Adrenal gland (tissue), 12 donors: Measurements from ENCODE around the gene GAL3ST3. TPM values are rescaled to one million over a fixed set of nuclear protein-coding genes. Genes with fewer than 3 reads are reported as not detected.
"Not testable (repeated sequence)": the region's sequence is repeated elsewhere in the genome, so short reads cannot be mapped to it uniquely, and the experiment has no call there.

Experiments
- DNase-seq, 7 donors: peaks; one replicate each; pipeline ENCODE4 v3.0.0-alpha.2; 2019 to 2020
- H3K27ac ChIP-seq, 5 donors: fragments of 200-600 bp; sonication (generic) in 4 of 5; 1 replicate in 3 of 5; 2 replicates in 2 of 5; pipeline versions ENCODE4 v1.5.1 to v1.8.0; 2016 to 2020; ENCODE audit warnings: mild to moderate bottlenecking in 1 of 5
- H3K27me3 ChIP-seq: fragments of 200-600 bp; 2 replicates; pipeline ENCODE4 v1.8.0; 2021
- H3K36me3 ChIP-seq, 2 donors: fragments of 200-600 bp; replicated peaks in 1 of 2; 1 replicate in 1 of 2; 2 replicates in 1 of 2; pipeline versions ENCODE4 v1.5.1 to v1.8.0; 2018 to 2022
- H3K4me1 ChIP-seq, 2 donors: fragments of 200-600 bp; replicated peaks in 1 of 2; 1 replicate in 1 of 2; 2 replicates in 1 of 2; pipeline versions ENCODE4 v1.5.1 to v1.8.0; 2018 to 2021
- H3K4me3 ChIP-seq, 4 donors: fragments of 200-600 bp; sonication (generic) in 3 of 4; one replicate each; pipeline ENCODE4 v1.5.1; 2016 to 2018
- H3K9me3 ChIP-seq, 3 donors: fragments of 200-600 bp; sonication (generic) in 1 of 3; replicated peaks in 1 of 3; 1 replicate in 2 of 3; 2 replicates in 1 of 3; pipeline versions ENCODE4 v1.5.1 to v1.8.0; 2016 to 2021
- POLR2A ChIP-seq, 2 donors: fragments of 450-650 bp; IDR thresholded peaks; one replicate each; pipeline ENCODE4 v1.6.1; 2017; ENCODE audit warnings: antibody characterized with exemption in 2 of 2, mild to moderate bottlenecking in 2 of 2, moderate library complexity in 1 of 2
- WGBS, 4 donors: extraction: QIAGEN DNeasy Blood & Tissue Kit in 2 of 4; methylation state at CpG; one replicate each; pipeline versions ENCODE4 v1.1.5 to v1.1.7; 2013 to 2017; 5-methylcytosine and 5-hydroxymethylcytosine counted together
- intact Hi-C, 2 donors: fragments of 100-400 bp; cut with DNase I; formaldehyde crosslinking; loops; one replicate each; pipeline versions ENCODE4 v1.14.1 to v1.15.0; 2022 to 2023
- polyA plus RNA-seq, 3 donors: library from polyadenylated mRNA; stranded (reverse); fragments of 200-250 nt in 2 of 3; fragments of 350-450 nt in 1 of 3; fragmentation: Illumina TruSeq in 1 of 3; extraction: RNeasy Lipid Tissue Mini Kit (QIAGEN cat#74804) in 1 of 3; gene quantifications; one replicate each; pipeline ENCODE4 v1.2.3, GENCODE V29; 2013 to 2014
- total RNA-seq, 9 donors: library from RNA; depleted of rRNA in 4 of 9; stranded (reverse); fragments of >200 nt in 4 of 9; fragments of 120-200 nt in 1 of 9; fragmentation: NEBNext Ultra II Directional in 1 of 9; extraction: Animal tissue kit (Norgen Biotek cat#: 25700) in 1 of 9; gene quantifications; one replicate each; pipeline versions ENCODE4 v1.1.0 to v1.2.4, GENCODE V29; 2013 to 2023
- TF ChIP-seq, protein P1 (sequence below), 6 experiments: fragments of 450-650 bp in 4 of 6; fragments of 200-600 bp in 2 of 6; sonication (generic) in 1 of 6; IDR thresholded peaks; 1 replicate in 5 of 6; 2 replicates in 1 of 6; pipeline versions ENCODE4 v1.5.1 to v1.8.0; 2016 to 2021; ENCODE audit warnings: antibody characterized with exemption in 6 of 6, mild to moderate bottlenecking in 2 of 6, moderate library complexity in 1 of 6
- donor health status: healthy with polysubstance abuse.
- donor health status: Bipolar disorder and iron deficiency.
- donor health status: DM: yes; HTN: yes; CAD: no.
- donor health status: DM: no; HTN: no; CAD: no.
- donor health status: DM: no; HTN: no; CAD: no.
- donor health status: DM: yes; HTN: yes; CAD: no.

Gene GAL3ST3
- total and polyA plus RNA-seq, 12 donors: 0.11 to 0.41 (median 0.22) TPM; not detected in 8

DNA sequence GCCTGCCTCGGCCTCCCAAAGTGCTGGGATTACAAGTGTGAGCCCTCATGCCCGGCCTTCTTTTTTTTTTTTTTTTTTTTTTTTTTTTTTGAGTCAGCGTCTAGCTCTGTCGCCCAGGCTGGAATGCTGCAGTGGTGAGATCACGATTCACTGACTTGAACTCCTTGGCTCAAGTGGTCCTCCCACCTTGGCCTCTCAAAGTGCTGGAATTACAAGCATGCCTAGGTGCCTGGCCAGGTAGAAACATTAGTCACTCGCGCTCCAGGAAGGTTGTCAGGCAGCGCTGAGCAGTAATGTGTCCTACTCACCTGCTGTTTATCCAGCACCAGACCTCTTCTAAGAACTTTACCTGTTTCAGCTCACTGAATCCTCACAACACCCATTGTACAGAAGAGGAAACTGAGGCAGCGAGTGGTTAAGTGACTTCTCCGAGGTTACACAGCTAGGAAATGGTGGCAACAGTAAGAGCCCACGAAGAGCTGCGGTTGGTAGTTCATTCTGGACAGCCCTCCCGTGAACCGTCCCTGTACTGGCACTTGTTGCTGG, 37.6 kb downstream of the GAL3ST3 start:
- intact Hi-C loops: no loop called here
- no peaks in the 10 kb centered on the region for H3K9me3 ChIP-seq
- 41 to 50% (median 44%) methylated on average over 9 to 14 of the region's 14 CpGs for WGBS, 4 donors
- no peaks in the 10 kb centered on the region for H3K36me3 ChIP-seq
- H3K4me1 ChIP-seq: peaks cover 0 to 20% of the 10 kb centered on the region in 2 donors
- no peak for TF ChIP-seq POLR2A (IDR thresholded peaks at IDR 0.05)
- TF ChIP-seq, protein P1, sequence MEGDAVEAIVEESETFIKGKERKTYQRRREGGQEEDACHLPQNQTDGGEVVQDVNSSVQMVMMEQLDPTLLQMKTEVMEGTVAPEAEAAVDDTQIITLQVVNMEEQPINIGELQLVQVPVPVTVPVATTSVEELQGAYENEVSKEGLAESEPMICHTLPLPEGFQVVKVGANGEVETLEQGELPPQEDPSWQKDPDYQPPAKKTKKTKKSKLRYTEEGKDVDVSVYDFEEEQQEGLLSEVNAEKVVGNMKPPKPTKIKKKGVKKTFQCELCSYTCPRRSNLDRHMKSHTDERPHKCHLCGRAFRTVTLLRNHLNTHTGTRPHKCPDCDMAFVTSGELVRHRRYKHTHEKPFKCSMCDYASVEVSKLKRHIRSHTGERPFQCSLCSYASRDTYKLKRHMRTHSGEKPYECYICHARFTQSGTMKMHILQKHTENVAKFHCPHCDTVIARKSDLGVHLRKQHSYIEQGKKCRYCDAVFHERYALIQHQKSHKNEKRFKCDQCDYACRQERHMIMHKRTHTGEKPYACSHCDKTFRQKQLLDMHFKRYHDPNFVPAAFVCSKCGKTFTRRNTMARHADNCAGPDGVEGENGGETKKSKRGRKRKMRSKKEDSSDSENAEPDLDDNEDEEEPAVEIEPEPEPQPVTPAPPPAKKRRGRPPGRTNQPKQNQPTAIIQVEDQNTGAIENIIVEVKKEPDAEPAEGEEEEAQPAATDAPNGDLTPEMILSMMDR (IDR thresholded peaks at IDR 0.05): no peak
- peak in 2 of 7 donors; percentile 47 to 50 for DNase-seq
- no peak overlapping the region for H3K4me3 ChIP-seq
- peaks cover 11% of the 10 kb centered on the region for H3K27me3 ChIP-seq
- H3K27ac ChIP-seq: no peak overlapping the region

DNA sequence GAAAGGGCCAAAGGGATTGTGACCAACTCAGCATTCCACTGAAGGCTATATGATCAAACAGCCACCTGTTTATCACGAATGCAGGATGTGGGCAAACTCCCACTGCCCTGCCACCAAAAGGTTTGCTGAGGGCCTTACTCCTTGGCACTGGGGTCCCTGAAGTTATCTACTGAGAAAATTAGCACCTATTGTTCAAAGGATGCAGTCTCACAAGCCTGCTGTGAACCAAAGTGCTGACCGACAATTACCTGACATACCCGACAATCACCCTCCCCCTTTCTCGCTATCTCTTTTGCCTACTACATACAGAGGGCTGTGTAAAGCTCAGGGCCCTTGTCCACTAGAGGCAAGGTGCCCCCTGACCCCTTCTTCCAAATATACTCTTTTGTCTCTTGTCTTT, 38.9 kb downstream of the GAL3ST3 start:
- intact Hi-C loops, H3K4me3 ChIP-seq, H3K36me3 ChIP-seq, H3K27ac ChIP-seq, H3K9me3 ChIP-seq, DNase-seq: not testable (repeated sequence)
- H3K4me1 ChIP-seq: peaks cover 0 to 20% of the 10 kb centered on the region in 2 donors
- WGBS, 4 donors: 66 to 89% (median 75%) methylated on average over 4 of the region's 4 CpGs
- peaks cover 11% of the 10 kb centered on the region for H3K27me3 ChIP-seq

DNA sequence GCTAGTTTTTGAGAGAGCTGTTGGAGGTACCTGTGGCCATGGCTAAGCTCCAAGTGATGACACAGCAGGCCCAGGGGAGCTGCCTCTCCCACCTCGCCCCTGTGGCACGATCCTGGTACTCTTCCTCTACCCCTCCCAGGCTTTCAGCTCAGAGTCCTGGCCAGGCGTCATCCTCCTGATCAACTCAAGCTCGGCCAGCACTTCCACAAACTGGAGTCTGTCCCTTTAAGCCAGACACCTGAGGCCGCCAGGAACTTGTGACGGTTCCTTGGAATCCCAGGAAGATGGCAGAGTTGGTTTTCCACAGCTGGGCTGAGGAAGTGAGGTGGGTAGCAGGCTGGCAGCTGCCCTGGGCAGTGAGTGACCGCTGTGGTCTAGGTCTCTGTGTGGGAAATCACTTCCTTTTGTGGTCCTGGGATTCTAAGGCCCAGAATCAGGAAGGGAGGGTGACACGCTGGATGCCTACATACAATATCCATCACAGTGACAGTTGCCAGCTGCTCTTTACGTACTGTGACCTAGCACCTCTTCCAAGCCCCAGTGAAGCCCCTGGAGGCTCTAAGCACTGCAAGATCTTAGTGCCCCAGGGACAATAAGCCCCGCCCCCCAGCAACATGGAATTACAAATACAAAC, 40.4 kb downstream of the GAL3ST3 start:
- Histone ChIP-seq H3K36me3 (peaks cover 0 to 15% of the 10 kb centered on the region in 2 donors), H3K27ac (no peak overlapping the region), H3K27me3 (peaks cover 11% of the 10 kb centered on the region), H3K9me3 (no peaks in the 10 kb centered on the region), H3K4me3 (no peak overlapping the region), H3K4me1 (peaks cover 0 to 21% of the 10 kb centered on the region in 2 donors)
- intact Hi-C loops: no loop called here
- 63 to 88% (median 66%) methylated on average over 4 to 10 of the region's 10 CpGs for WGBS, 4 donors
- TF ChIP-seq, protein P1 (IDR thresholded peaks at IDR 0.05): no peak
- TF ChIP-seq POLR2A (IDR thresholded peaks at IDR 0.05): no peak
- DNase-seq: no peak

DNA sequence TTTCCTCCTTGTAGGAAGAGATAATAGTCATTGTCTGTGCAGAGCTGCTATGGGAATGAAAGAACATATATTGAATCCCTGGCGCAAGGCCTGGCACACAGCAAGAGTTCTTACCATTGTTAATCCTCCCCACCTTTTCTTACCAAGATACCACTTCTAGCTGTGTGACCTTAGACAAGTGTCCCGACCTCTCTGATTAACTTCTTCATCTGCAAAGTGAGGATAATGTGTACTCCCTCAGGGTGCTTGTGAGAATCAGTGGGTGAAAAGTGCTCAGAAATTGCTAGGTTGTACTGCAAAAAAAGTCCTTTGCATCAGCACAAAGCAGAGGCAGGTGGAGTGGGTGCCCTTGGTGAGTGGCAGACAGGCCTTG, 40.9 kb downstream of the GAL3ST3 start:
- Histone ChIP-seq H3K9me3 (no peaks in the 10 kb centered on the region), H3K4me3 (no peak overlapping the region), H3K27me3 (peaks cover 11% of the 10 kb centered on the region), H3K27ac (no peak overlapping the region), H3K4me1 (peaks cover 3 to 26% of the 10 kb centered on the region in 2 donors), H3K36me3 (peaks cover 0 to 15% of the 10 kb centered on the region in 2 donors)
- DNase-seq: no peak
- 79 to 83% (median 82%) methylated on average over 2 of the region's 2 CpGs for WGBS, 4 donors
- TF ChIP-seq, protein P1 (IDR thresholded peaks at IDR 0.05): no peak
- no peak for TF ChIP-seq POLR2A (IDR thresholded peaks at IDR 0.05)
- intact Hi-C loops: no loop called here
